ENCODE data around the gene PROCR. TPM values are rescaled to one million over a fixed set of nuclear protein-coding genes. Genes with fewer than 3 reads are reported as not detected.
A peak's percentile ranks its signal among the peaks of the same experiment; 100 is the strongest.
"Not testable (repeated sequence)": the region's sequence is repeated elsewhere in the genome, so short reads cannot be mapped to it uniquely, and the experiment has no call there.

PROCR gene
- total RNA-seq = 10.5 TPM
- long read RNA-seq, transcript PROCR-201 (4 exons, 1,348 nt) = major isoform, 6 of 10 reads
- long read RNA-seq, partial matches to known transcripts = 3 of 10 reads
- long read RNA-seq, other reads (novel, unspliced or antisense) = 1 of 10 reads

DNA sequence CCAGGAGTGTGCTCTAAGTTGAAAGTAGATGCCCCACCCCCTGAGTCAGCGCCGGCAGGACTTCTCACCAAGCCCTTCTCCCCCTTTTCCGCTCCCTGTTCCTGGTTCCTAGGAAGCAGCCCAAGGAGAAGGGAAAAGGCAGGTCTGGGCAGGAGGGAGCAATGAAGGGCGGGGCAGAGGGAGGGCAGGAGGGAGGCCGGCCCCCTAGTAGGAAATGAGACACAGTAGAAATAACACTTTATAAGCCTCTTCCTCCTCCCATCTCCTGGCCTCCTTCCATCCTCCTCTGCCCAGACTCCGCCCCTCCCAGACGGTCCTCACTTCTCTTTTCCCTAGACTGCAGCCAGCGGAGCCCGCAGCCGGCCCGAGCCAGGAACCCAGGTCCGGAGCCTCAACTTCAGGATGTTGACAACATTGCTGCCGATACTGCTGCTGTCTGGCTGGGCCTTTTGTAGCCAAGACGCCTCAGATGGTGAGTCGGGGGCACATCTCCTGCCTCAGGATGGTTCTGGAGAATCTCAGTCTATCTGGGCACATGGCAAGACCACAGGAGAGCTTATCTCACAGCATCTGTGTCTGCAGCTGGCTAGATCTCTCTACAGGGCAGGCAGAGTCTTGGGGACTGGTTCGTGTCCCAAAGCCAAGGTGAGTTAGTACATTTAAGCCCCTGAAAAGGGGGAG is at the start of gene PROCR:
TSS of gene PROCR (plus strand) at position 320 of the 681 bp plus-strand sequence. CDS start at position 403, 83 bp downstream.
- ATAC-seq (peak; percentile 97), DNase-seq (ENCODE audit: missing footprints) (peak; percentile 91)
- intact Hi-C loops (cut with DNase I) = no loop called here

DNA sequence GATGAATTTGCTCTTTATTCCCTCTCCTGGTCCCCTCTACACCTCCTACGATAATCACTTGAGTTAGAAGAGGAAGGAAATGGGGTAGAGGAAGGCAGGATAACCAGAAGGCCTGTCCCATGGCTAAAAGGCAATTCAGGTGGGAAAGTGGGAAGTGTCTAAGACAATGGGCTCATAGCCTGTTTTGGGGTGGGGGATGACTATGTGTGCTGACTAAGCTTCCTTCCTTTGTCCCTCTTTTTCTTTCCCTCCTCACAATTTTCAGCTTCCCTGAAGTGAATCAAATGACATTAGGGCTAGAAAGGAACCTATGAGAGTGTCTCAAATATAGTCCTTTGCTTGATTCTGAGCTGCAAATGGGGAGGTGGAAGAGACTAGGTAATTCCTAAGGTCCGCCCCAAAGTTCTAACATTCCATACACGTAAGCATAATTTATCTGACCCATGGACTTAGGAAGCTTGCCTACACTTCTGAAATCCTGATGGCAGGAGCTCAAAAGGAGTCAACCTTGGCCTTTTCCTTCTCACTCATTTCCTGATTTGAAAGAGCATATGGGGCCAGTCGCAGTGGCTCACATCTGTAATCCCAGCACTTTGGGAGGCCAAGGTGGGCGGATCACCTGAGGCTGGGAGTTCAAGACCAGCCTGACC is 49.0 kb upstream of the PROCR start:
- intact Hi-C loops (cut with DNase I) = no loop called here
- DNase-seq (ENCODE audit: missing footprints) (no peak), ATAC-seq (no peak)

DNA sequence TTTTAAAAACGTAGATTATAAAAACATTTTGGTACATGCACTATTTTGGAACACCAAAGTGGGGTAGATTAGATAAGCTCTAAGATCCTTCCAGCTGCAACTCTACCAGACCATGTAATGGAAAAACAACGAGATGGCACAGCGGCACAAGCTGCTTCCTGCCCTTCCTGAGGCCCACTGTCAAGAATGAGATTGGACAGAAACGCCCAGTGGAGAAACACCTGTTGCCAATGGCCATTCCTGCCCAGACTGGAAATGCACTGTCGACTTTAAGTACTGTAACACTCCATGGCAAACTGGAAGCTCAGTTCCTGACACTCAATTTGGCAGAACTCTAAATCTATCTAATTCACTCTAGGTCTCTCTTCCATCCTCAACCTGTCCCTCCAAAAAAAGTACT is 46.1 kb upstream of the PROCR start:
- intact Hi-C loops (cut with DNase I) = no loop called here
- DNase-seq (ENCODE audit: missing footprints) (no peak), ATAC-seq (no peak)

DNA sequence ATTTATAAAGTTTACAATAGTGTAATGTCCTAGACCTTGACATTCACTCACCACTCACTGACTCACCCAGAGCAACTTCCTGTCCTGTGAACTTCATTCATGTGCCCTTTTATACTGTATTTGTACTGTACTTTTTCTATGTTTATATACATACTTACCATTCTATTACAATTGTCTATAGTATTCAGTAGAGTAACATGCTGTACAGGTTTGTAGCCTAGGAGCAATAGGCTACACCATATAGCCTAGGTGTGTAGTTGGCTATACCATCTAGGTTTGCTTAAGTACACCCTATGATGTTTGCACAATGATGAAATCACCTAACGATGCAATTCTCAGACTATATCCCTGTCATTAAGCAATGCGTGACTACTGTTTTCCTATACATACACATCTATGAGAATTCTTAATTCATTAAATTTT is 42.2 kb upstream of the PROCR start:
- ATAC-seq (no peak), DNase-seq (ENCODE audit: missing footprints) (no peak)
- intact Hi-C loops (cut with DNase I) = no loop called here

DNA sequence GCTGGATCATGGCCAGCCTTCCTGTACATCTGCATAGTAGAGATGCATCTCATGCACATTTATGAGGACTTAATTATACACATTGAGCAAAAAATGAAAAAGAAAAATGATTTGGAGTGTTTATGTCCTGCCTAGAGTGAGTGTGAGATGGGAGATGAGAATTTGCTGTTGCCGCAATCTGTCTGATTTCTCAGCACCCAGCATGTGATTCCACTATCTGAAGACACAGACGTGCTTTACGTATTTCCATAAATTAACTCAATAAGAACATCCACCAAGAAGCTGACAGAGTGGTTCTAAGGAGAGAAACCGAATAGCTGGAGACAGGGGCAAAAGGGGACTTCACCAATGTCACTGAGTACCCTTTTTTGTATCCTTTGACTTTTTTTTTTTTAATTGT is 39.9 kb upstream of the PROCR start:
- ATAC-seq (no peak), DNase-seq (ENCODE audit: missing footprints) (no peak)
- intact Hi-C loops (cut with DNase I) = no loop called here

DNA sequence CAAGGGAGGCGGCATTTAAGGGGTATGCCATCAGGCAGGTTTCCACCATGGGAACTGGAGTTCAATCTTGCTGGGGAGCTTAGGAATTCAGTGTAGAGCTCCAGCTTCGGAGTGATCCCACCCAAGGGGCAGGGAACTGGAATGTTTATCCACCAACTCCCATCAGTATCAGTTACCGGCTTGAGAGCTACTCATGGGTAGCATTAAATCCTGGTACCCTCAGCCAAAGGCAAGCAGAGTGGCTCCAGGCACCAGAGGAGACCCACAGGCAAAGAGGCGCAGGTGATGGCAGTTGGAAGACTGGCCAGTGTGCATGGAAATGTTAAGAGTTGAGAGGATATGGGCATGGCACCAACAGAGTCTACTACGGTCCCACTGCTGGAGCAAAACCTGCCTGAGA is 38.8 kb upstream of the PROCR start:
- ATAC-seq (no peak), DNase-seq (ENCODE audit: missing footprints) (no peak)
- intact Hi-C loops (cut with DNase I) = no loop called here

DNA sequence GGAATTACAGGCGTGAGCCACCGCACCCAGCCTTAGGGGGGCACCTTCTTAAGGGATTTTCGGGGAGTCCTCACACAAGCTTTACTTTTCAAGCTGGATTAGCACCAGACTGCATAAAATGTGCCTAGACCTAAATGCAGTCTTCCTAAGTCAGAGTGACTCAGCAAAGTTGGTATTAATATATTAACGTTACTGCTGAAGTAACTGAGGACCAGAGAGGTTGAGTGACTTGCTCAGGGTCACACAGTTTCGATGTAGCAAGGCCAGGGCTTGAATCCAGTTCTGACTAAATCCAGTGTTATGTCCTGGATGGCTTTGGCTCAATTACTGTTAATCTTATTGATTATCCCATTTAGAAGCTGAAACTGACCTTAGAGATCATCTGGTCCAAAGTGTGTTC is 38.1 kb upstream of the PROCR start:
- intact Hi-C loops (cut with DNase I) = no loop called here
- DNase-seq (ENCODE audit: missing footprints) (no peak), ATAC-seq (no peak)

DNA sequence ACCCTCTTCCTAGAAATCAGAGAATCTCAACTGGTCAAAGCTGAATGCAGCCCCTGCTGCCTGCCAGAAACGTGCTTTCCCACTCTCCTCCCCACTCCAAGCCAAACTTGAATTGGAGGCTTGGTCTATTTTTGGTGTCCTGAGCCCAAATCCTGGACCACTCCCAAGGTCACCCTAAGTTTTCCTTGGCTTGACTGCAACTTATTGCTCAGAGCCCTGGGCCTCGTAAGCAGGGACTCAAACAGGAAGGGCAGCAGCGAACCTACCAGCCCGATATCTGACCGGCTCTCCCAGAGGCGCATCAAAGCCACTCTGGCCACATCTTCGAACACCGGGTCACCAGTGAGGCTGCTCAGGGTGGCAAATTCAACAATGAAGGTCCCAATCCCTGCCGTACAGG is 37.4 kb upstream of the PROCR start:
- ATAC-seq (peak; percentile 26), DNase-seq (ENCODE audit: missing footprints) (no peak)
- intact Hi-C loops (cut with DNase I) = no loop called here

DNA sequence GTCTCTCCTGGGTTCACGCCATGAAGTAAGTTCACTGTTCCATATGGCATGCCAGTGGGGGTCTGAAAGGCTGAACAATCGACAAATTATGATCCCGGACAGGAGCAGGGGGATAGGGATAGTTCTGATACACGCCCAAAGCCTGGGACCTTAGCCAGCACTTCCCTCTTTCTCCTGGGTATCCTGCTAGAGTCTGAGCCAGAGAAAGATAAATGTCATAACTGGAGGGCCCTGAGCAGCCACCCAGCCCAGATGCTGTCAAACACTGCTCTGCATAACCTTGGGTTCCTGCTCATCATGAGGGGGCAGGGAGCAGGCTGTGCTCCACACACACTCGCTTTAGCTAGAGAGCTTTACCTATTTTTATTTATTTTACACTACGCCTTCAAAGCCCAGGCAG is 37.0 kb upstream of the PROCR start:
- no peak for DNase-seq (ENCODE audit: missing footprints)
- intact Hi-C loops (cut with DNase I) = loop anchor here (5.0 kb wide), 1 partner anchor 38 kb away; no protein-coding TSS in a partner anchor
- ATAC-seq = peak; percentile 70

DNA sequence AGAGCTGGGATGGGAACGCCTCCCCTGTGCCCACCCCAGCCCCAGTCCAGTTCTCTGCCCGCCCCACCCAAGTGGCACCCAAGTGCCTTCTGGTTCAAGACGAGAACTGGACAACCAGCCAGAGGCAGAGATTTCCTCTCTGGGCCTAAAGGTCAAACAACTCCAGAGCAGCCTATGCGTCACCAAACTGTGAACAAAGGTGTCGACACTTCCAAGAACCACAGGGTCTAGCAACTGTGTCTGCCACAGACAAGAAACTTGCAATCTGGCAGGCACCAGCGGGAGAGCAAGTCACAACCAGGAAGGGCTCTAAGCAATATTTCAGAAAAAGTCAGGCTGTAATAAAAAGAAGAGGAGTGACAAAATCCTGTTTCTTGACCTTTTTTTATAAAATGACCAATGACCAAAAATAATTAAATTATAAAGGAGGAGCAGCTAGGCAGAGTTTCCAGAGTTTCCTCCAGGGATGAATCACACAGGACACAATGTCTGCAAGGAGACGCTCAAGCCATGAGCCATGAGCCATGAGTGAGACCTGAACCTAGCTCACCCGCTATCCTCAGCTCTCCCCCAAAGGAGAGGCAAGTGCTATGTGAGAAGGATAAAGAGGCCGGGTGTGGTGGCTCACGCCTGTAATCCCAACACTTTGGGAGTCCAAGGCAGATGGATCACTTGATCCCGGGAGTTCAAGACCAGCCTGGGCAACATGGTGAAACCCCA is 35.8 kb upstream of the PROCR start:
- peak; percentile 75 for ATAC-seq
- intact Hi-C loops (cut with DNase I) = loop anchor here (5.0 kb wide), 1 partner anchor 39 kb away; no protein-coding TSS in a partner anchor
- DNase-seq (ENCODE audit: missing footprints) = no peak

DNA sequence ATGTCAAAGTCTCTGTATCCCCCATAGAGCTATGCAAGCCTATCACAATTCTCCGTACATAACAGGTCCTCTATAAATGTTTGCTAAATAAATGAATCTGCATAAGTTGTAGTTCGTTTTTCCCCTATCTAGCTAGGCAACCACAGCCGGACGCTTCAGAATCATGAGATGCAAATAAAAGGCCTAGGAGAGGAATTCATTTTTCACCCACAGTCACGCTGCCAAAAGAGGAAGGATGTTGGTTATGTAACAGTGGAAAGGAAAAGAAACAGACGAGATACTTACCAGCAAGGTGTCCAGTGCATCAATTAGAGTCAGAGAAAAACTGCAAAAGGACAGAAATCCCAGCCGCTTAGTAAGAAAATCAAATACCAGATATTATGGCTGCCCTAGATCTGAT is 27.2 kb upstream of the PROCR start:
- DNase-seq (ENCODE audit: missing footprints) (no peak), ATAC-seq (no peak)
- intact Hi-C loops (cut with DNase I) = loop anchor here (1.0 to 5.0 kb wide), 2 partner anchors 64 to 133 kb away; partner anchors contain the start of gene MMP24OS

DNA sequence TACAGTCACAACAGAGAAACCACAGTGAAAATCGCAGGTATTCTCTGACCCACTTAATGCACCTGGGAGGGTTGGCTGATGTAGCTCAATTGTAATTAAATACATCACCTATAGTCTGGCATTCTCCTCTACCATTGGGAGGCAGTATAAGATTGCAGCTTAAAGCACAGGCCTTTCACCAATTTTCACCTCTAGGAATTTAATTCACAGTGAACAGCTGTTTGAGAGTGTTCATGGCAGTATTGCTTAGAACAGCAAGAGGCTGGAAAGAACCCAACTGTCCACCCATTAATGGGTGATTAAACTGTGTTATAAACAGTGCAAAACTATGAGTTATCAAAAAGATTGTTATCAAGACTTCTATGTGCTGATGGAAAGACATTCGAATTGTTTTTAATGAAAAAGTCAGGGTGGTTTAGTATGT is 26.7 kb upstream of the PROCR start:
- intact Hi-C loops (cut with DNase I) = loop anchor here (1.0 to 5.0 kb wide), 2 partner anchors 63 to 132 kb away; partner anchors contain the start of gene MMP24OS
- ATAC-seq (peak; percentile 59), DNase-seq (ENCODE audit: missing footprints) (no peak)

DNA sequence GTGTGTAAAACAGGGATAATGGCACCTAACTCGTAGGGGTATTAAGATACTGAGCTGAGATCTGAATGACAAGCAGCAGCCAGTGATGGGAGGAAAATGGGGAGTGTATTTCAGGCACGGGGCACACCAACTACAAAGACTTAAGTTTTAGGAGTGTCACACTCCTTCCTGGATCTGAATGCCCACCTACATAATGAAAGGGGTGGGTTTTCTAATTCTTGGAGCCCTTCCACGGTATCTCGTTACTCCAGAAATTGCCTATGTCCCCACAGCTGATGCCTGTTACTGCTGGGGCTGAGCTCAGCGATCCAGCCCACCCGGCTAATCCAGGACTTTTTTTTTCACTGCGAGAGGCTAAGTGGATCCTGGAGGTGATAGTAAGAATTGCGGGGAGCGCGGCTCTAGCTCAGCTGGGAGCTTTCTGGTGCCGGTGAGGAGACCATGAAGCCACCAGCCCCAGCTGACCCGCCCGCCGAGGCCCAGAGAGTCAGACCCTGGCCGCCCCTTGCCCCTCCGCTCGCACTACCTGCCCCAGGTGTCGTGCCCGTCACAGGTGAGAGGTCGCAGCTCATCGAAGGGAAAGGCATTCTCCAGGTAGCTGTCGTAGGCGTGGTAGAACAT is 25.5 kb upstream of the PROCR start:
- no peak for DNase-seq (ENCODE audit: missing footprints)
- intact Hi-C loops (cut with DNase I) = loop anchor here (5.0 kb wide), 1 partner anchor 131 kb away; the partner anchor contains the start of gene MMP24OS
- no peak for ATAC-seq

DNA sequence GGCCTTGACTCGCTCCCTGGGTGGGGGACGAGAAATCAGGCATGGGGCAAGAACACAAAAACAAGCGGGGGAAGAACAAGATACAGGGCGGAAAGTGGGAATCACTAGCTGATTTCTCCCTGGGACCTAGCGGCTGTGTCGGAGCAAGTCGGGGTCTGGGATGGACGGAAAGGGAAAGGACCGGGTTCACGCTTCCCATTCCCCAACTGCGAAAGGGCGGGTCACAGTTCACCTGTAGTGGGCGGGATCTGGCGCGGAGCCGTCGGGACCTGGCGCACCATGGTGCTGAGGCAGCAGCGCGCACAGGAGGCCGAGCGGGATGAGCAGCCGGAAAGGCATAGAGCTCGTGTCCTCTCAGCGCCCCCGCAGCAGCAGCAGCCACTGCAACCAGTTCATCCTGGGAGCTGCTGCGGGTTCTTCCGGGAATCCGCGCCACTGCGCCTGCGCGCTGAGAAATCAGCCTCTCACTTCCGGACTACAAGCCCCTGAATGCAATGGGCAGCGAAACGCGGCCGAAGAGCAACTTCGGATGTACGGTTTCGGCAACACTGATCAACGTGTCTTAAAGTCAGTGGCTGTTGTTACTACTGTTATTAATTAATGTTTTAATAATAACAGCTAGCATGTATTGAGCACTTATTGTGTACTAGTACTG is 24.8 kb upstream of the PROCR start, which contains the start of gene EDEM2:
TSS of gene EDEM2 (minus strand) at position 417 of the 655 bp plus-strand sequence. CDS start at position 339, 78 bp downstream.
- DNase-seq (ENCODE audit: missing footprints) (peak; percentile 97), ATAC-seq (peak; percentile 92)
- intact Hi-C loops (cut with DNase I) = loop anchor here (5.0 kb wide), 1 partner anchor 130 kb away; the partner anchor contains the start of gene MMP24OS

DNA sequence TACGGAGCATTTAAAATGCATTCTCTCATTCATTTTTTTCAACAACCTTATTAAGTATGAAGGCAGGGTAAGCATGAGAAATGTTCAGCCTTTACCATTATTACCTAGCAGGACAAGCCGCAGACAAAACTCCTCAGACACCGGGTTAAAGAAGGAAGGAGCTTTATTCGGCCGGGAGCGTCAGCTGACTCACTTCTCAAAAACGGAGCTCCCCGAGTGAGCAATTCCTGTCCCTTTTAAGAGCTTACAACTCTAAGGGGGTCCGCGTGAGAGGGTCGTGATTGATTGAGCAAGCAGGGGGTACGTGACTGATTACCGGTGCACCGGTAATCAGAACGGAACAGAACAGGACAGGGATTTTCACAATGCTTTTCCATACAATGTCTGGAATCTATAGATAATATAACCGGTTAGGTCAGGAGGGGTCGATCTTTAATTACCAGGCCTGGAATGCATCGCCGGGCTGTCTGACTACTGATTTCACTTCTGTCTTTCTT is 24.2 kb upstream of the PROCR start:
- not testable (repeated sequence) for ATAC-seq; DNase-seq (ENCODE audit: missing footprints)
- intact Hi-C loops (cut with DNase I) = loop anchor here (5.0 kb wide), 1 partner anchor 130 kb away; the partner anchor contains the start of gene MMP24OS

DNA sequence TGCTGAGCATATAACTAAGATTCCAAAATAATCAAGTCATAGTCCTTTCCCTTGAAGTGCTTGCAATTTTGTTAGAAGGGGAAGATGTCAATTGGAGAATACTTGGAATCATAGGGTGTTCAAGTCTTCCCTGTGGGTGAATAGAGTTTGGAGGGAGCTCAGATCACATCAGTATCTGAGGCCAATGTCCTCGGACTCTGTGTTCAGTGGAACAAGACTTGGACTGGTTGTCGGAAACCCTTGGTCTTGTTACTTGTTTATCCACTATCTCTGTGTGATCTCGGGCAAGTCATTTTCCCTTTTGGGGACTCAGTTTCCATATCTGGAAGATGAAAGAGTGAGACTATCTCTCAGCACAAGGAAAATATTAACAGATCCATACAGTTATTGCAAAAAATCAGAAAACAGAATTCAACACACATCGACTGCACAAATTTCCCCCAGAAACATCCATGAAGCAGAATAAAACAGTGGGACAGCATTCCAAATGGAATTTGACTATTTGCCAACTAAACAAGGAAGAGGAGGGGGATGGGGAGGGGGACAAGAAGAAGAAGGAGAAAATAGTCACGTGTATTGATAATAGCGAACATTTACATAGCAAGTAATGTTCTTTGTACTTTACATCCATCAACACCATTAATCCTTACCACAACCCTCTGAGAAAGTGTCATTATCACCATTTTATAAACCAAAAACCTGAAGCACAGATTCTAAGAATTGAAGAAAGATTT is 20.9 kb upstream of the PROCR start:
- ATAC-seq (no peak), DNase-seq (ENCODE audit: missing footprints) (no peak)
- intact Hi-C loops (cut with DNase I) = no loop called here

DNA sequence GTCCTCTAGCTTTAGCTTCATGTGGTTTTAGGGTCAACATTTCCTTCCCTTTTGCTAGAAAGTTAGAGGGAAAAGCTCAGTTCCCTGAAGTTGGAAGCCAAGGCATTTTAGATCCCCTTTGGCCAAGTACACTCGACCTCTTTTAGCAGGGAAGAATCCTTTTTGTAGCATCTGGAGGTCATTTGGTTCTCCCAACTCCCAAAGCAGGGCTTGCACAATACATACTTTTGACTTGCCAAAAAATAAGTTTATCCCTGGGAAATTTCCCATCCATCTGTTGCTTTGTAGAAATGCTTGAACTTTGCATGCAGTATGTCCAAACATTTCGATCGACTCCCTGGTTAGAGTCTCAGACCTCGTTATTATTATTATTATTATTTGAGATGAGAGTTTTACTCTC is 20.1 kb upstream of the PROCR start:
- intact Hi-C loops (cut with DNase I) = no loop called here
- ATAC-seq (peak; percentile 81), DNase-seq (ENCODE audit: missing footprints) (no peak)
